HG02938 (cell line): ENCODE data around the gene NRP1.
"Not testable (repeated sequence)": the region's sequence is repeated elsewhere in the genome, so short reads cannot be mapped to it uniquely, and the experiment has no call there.

Experiments
- ATAC-seq: cut with Tn5 transposase; IDR thresholded peaks from one replicate; pipeline ENCODE4 v1.9.1; 2021; ENCODE audit warnings: mild to moderate bottlenecking, moderate library complexity; ENCODE audit not compliant: unreplicated experiment

NRP1 gene

GRCh38 chr10:33325929-33326328 is 8.5 kb downstream of the NRP1 start:
- ATAC-seq, result no peak

DNA sequence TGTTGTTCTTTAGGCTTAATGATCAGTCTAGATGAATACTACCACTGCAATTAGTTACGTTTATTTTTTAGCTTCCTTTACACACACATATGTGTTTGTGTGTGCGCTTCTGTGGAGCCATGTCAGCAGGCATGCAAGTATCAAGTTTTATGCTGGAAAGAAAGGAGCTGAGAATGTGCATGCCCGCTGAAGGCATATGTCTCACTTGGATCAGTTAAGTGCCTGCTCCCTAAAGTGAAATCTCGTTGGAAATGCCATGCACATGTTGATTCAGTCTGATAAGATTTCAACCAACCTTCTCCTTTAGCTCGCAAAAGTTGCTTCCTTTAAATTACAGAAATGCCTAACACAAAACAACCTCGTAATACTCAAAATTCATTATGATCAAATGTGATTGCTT is 10.7 kb downstream of the NRP1 start:
- ATAC-seq, result no peak

- ATAC-seq, result no peak
Measured at GRCh38 chr10:33321516-33321915, 13.0 kb downstream of the NRP1 start.

DNA sequence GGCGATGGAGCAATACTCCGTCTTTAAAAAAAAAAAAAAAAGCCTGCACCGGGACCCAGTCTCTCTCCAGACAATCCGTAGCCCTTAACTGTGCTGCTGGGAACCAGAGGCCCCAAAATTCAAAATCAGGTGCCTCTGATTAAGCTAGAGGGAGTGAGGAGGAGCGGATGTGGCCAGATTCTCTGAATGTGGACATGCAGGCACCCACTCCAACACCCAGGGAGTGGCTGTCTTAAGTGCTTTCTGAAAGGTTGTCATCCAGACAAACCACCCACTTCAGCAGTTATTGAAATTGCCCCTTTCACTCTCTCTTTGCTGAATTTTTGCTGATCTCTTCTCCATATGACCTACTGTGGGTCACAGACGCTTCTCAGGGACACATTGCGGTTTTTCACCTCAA is 14.2 kb downstream of the NRP1 start:
- no peak for ATAC-seq

- no peak for ATAC-seq
Measured at GRCh38 chr10:33315891-33316290, 18.6 kb downstream of the NRP1 start.

DNA sequence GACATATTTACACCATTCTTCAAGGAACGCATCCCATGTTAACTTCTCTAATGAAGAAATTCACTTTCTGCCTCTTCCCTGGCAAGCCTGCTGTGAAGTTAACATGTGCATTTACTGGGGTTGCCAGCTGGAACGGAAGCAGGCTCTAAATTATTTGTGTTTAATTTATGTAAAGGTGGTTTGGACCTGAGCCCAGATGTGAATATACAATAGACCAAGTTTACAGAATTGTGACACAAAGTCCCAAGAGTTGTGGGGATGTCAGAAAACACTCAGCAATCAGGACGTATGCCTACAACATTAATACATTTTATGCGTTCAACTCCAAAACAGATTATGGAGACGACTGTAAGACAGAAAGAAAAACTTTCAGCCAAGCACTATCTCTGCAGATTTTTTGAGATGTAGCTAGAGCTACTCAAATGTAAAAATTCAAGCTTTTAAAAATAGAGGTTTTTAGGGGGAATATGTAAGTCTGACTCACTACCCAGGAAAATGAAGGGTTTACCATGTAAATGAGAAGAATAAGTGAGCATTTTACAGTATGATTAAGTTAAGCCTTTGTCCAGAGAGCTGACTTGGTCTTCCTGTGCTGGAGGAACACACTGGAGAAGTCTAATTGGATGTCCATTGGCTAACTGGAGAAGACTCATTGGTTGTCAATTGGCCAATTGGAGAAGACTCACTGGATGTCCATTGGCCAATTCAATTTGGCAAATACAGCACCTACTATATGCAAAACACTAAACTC is 19.5 kb downstream of the NRP1 start:
- ATAC-seq, result no peak

- ATAC-seq, result no peak
Measured at GRCh38 chr10:33311640-33312039, 22.8 kb downstream of the NRP1 start.

DNA sequence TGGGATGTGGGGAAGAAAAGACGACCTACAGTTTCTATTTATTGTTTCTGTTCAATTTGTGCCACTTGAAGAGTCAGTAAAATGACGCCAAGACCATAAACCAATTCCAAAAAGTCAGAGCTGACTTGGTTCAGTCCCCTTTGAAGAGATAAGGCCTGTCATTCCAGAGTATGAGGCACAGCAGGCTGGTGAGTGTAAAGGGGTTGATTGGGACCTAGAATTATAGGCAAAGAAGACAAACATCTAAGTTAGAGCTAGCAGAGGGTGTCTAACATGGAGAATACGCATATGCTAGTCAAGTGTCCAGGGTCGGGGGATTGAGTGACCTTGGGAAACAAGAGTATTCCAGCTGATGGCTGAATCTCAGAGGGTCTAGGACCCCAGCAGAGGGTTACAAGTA is 23.6 kb downstream of the NRP1 start:
- ATAC-seq, result no peak

DNA sequence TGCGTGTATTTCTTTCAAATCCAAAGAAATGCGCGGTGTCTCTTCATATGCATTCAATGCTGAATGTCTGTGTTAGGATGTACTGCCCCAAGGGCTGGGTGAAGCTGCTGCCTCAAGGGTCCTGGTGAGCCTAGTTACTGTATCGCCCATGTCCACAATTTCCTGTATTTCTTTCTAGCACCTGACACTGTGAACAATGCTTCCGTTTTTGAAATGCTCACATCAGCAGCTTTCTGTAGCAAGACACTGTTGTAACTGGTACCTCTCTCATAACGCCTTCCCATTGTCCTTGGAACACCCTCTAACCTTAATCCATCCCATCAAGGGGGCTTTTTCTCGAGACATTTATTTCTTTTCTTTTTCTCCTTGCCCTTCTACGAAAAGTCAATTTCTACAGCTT is 25.1 kb downstream of the NRP1 start:
- ATAC-seq, result no peak

GRCh38 chr10:33307835-33308234 is 26.6 kb downstream of the NRP1 start:
- ATAC-seq, result no peak

DNA sequence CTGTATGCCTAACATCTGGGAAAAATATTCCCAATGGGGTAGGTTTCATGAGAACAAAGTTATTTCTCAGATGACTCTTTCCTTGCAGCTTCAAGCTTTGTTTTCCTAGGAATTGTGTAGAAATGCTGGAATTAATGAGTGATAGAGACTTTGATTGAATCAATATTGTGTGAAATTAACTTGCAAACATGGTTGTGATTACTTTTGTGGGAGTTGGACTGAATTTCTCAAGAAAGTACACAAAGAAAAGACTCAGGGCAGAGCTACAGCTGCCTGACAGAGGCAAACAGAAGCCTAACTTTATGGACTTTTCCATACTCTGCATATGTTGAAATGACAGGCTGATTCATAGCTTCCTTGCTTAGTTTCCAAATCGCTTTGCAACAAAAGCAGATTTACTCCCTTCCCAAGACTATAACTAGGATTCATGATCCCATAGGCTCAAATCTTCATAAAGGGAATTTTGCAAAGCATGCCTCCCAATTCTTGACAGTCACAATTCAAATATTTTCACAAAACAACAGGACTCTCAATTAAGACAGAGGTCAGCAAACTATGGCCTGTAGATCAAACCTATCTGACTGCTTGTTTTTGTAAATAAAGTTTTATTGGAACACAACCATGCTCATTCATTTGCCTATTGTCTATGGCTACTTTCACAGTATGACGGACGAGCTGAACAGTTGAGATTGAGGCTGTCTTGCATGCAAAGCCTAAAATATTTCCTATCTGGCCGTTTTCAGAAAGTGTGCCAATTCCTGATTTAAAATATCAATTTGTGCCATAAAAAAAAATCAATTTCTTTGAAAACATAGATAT is 27.6 kb downstream of the NRP1 start:
- ATAC-seq, result no peak

GRCh38 chr10:33306126-33306525 is 28.3 kb downstream of the NRP1 start:
- no peak for ATAC-seq

- ATAC-seq, result no peak
Measured at GRCh38 chr10:33304423-33305225, 29.8 kb downstream of the NRP1 start.

DNA sequence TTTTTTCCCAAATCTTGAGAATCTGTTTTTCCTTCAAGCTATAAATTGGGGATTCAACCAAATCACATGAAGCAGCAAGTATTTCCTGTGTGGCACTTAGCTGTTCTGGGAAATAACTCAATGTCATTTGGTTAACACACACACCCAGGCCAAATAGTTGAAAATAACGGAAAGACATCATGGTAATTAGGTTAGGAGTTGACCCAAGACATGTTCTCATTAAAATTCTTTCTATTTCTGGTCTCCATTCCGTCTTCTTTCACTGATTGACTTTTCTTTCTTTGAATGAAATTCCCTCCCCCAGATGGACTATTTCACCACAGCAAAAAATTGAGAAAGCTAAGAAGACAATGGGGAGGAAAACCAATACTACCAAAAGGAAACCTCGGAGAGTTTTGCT is 30.5 kb downstream of the NRP1 start:
- ATAC-seq, result no peak

GRCh38 chr10:33302208-33302829 is 32.1 kb downstream of the NRP1 start:
- ATAC-seq, result no peak

DNA sequence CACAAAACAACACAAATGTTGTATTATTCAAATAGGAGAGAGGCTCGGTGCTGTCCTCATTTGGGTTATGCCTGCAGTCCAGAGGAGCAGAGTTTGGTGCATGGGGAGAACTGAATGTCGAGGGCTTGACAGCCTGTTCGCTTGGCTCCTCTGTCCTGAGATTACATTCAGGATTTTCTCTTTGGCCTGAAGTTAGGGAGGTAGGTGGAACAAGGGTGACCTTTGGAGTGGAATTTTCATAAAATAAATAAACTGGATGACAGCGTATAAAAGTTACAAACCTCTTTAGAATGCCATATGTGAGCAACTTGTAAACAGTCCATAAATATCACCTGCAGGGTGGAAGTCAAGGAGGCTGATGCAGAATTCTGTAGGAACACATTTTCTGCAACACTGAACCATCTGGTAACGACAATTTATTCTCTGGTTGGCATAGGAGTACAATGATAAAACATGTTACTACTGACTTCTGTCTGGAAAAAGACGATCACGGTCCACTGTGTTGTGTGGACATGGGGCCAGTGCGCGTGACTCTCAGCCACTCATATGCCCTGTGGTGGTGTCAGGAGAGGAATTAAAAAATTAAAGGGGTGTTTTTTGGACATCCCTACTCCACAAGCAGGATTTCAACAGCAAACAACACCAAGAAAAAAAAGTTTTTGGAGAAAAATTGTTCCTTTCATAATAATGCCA is 33.2 kb downstream of the NRP1 start:
- no peak for ATAC-seq

DNA sequence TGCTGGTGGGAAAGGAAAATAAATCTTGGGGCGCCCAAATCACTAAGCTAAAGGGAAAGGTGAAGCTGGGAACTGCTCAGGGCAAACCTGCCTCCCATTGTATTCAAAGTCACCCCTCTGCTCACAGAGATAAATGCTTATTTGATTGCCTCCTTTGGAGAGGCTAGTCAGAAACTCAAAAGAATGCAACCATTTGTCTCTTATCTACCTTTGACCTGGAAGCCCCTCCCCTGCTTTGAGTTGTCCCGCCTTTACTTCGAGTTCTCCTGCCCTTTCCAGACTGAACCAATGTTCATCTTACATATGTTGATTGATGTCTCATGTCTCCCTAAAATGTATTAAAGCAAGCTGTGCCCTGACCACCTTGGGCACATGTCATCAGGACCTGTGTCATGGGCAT is 33.9 kb downstream of the NRP1 start:
- not testable (repeated sequence) for ATAC-seq

GRCh38 chr10:33298893-33299292 is 35.6 kb downstream of the NRP1 start:
- ATAC-seq, result no peak

- no peak for ATAC-seq
Measured at GRCh38 chr10:33298110-33298509, 36.4 kb downstream of the NRP1 start.

GRCh38 chr10:33295851-33296250 is 38.6 kb downstream of the NRP1 start:
- no peak for ATAC-seq
